ENCODE measurements around the gene SCOC.

GRCh38 chr4:140373328-140374129, at the start of gene SCOC:
- TF ChIP-seq CTCF (IDR thresholded peaks at IDR 0.05) (no peak), ZFX (IDR thresholded peaks at IDR 0.05; ENCODE audit: borderline replicate concordance) (no peak)
